Stimulated activated CD8-positive, alpha-beta memory T cell treated with anti-CD3 and anti-CD28 coated beads, Interleukin-4, amount 100 ng/mL, for 48 hours (primary cell): ENCODE data around the gene FAM163B.
A peak's percentile ranks its signal among the peaks of the same experiment; 100 is the strongest.

Source experiments
- DNase-seq: peaks from one replicate; pipeline ENCODE4 v3.0.0-alpha.2; 2020

The FAM163B gene

GRCh38 chr9:133609311-133610098 lies at the start of gene FAM163B:
FAM163B (minus strand) TSS chr9:133609389; CDS start chr9:133580223, 29,166 bp downstream.
- DNase-seq, result peak; percentile 59

DNA sequence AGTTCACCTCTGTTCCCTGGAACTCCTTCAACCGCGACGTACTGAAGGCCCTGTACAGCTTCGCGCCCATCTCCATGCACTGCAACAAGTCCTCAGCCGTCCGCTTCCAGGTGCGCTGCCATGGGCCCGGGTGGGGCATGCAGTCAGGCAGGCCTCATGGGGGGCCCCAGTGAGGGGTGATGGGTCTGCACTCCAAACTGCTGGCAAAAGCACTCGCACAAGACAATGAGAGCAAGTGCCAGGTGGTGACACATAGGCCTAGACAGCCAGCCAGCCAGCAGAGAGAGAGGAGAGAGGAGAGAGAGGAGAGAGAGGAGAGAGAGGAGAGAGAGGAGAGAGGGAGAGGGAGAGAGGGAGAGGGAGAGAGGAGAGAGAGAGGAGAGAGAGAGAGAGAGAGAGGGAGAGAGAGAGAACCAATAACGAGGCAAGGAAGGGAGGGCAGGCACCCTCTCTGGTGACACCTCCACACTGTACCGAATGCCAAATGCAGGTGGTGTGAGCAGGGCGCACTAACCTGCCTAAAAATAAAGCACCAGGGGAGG lies 48.0 kb upstream of the FAM163B start:
- no peak for DNase-seq

GRCh38 chr9:133656211-133657119 lies 47.3 kb upstream of the FAM163B start:
- DNase-seq, result no peak

- no peak for DNase-seq
Observed at GRCh38 chr9:133655701-133656100, 46.5 kb upstream of the FAM163B start.

- DNase-seq, result no peak
Observed at GRCh38 chr9:133654736-133655657, 45.8 kb upstream of the FAM163B start.

GRCh38 chr9:133653638-133654037 lies 44.4 kb upstream of the FAM163B start:
- DNase-seq, result no peak

DNA sequence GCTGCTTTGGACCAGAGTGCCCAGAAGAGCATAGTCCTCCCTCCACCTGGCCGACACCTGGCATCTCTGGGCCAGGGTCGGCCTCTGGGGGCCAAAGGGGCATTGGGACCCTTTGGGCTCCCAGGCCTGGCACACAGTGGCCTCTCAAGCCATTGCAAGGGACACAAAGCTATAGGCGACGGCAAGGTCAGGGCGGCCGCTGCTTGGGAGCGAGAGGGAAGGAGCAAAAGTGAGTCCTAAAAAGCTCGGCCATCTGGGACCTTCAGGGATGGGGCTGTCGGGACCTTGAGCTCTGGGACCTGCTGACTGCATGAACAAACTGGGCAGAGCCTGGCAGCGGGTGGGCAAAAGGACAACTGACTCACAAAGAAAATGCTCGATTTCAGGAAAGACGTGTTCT lies 40.8 kb upstream of the FAM163B start:
- DNase-seq, result no peak

DNA sequence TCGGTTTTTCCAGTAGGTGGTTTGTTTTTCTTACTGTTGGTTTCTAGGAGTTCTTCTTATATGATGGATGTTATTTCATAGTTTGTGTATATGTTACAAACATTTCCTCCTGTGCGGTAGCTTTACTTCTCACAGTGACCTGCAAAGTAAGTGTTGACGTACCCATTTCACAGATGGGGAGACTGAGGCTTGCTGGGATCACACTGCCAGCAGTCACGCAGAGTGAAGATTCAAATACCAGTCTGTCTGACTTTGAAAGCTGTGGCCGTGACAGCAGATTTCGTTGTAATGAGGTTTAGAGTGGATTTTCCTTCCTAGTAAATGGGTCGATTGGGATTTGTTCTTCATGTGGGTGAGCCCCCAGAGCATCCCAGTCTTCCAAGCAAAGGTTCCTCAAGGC lies 40.0 kb upstream of the FAM163B start:
- DNase-seq, result no peak

GRCh38 chr9:133647765-133648469 lies 38.7 kb upstream of the FAM163B start:
- no peak for DNase-seq

- no peak for DNase-seq
Observed at GRCh38 chr9:133647148-133647547, 38.0 kb upstream of the FAM163B start.

- no peak for DNase-seq
Observed at GRCh38 chr9:133645021-133645765, 36.0 kb upstream of the FAM163B start.

DNA sequence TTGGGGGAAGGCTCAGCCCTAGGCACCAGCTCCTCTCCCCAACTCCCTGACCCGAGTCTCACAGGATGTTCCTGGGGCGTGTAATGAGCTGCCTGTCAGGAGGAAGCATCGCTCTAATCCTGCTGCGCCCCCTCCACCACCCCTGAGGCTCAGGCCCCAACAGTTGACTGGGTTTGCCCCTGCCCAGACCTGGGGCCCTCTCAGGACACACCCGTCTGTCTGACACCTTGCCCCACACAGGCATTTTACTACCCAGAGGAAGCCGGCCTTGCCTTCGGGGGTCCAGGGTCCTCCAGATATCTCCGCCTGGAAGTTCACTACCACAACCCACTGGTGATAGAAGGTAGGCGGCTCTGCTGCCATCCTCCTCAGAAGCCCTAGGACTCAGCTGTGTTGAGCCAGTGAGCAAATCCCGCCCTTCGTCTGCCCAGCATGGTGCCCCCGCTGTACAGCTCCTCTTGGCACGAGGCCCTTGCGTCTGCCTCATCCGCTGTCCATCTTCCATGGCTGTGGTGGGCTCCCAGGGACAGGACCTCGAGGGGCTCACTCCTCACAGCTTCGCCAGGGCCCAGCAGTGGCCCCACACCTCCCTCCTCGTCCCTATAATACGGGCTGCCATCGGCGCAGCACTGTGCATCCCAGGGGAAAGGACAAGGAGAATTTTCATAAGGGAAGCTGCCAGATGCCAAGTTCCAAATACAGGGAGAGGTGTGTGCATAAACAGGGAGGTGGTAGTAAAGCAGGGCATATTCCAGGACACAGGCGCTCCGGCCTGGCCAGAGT lies 35.0 kb upstream of the FAM163B start:
- DNase-seq, result no peak

DNA sequence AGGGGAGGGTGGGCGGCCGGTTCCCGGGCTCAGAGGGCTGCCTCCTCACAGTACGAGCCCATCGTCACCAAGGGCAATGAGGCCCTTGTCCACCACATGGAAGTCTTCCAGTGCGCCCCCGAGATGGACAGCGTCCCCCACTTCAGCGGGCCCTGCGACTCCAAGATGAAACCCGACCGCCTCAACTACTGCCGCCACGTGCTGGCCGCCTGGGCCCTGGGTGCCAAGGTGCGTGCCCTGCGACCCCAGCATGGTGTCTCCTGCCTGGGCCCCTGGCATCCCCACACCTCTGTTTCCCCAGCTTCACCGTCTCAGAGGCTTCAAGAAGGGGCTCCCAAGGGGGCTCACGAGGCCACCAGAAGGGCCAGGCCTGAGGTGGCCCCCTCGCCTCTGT lies 34.2 kb upstream of the FAM163B start:
- no peak for DNase-seq

DNA sequence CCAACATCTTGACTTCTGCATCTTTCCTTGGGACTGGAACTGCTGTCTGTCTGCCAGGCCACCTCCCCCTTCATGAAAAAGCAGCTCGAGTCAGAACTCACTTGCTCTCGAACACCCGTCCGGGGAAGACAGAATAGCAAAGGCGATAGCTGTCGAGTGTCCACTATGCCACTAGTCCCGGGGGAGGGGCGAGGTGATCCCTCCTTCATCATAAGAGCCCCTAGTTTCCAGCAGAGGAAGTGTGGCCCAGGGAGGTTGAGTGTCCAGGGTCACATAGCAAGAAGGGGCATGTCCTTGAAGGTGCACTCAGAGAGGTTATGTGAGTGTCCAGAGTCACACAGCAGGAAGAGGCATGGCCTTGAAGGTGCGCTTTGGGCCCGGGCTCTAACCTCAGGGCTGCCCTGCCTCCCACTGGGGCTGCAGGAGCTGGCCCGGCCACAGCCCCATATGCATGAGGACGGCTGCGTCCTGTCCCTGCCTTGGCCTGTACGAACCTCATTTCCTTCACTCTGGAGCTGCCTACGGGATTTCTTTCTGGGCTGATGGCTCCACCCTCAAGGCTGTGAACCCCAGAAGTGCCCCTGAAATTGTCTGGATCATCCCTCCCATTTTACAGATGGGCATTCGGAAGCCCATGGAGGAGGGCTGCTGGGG lies 33.6 kb upstream of the FAM163B start:
- DNase-seq, result no peak

GRCh38 chr9:133641861-133642595 lies 32.8 kb upstream of the FAM163B start:
- DNase-seq, result no peak

DNA sequence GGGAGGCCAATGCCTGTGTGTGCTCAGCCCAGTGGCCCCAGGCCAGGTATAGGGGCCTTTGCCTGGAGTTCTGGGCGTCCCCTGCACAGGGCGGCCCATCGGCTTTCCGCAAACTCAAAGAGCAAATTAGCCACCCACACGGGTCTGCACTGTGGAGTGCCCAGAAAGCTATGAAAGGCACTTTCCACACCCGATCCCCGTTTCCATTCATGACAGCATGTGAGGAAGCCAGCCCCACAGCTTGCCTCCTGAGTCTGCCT lies 32.1 kb upstream of the FAM163B start:
- no peak for DNase-seq

DNA sequence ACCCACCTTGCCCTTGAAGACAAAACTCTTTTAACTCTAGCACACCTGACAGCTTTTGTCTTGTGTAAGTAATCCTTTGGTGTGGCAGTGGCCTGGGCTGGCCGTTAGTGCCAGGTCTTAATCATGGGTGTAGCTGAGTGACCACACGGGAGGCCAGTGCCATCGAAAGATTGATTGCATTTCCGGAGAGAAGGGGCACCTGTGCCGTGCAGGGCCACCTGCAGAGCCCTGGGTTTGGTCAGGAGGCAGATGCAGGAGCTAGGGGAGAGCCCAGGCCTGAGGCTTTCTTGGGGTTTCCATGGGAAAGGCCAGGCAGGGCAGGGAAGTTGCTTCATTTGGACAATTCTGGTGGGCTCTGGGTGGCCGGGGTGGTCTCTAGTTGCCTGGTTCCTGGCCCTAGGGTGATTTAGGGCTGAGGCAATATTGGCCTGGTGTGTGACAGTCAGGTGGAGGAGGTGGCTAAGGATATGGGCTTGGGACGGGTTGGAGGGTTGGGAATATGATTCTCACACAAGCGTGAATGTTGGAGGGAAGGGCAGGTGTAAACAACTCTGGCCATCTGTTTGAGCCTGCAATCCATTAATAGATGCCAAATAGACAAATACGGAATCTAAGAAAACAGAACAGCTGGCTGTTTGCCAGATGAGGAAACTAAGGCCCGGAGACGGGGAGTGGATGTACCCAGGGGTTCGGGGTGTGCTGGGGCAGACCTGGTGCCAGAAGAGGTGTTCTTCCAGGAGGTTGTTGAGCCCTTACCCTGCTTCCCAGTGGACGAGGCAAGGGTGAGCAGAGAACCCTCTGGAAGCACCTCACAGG lies 31.6 kb upstream of the FAM163B start:
- no peak for DNase-seq

DNA sequence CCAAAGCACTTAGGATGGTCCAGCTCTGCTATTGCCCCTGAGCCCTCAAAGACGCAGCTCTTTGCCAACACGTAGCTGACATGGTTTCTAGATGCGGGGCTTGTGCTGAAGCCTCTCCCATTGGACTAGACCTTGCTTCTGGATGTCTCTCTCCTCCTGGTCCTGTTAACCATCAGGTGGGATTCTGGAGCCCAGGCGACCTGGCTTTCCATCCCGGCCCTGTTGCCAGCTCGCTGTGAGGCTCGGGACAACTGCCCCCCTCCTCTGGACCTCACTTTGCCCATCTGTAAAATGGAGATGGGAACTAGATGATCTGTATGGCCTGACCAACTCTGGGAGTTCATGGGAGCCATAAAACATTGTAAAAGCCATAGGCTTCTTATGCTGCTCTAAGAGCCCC lies 31.0 kb upstream of the FAM163B start:
- no peak for DNase-seq
